CD4-positive, alpha-beta T cell treated with Interleukin-17A for 4 hours (primary cell): ENCODE data around the gene EXOC4.

Experiments used
- DNase-seq: peaks from one replicate; pipeline ENCODE4 v3.0.0-alpha.2; 2020; ENCODE audit warnings: mixed read lengths

The EXOC4 gene

GRCh38 chr7:133727476-133728214, 474.8 kb downstream of the EXOC4 start:
- DNase-seq, result no peak

GRCh38 chr7:133730360-133730759, 477.5 kb downstream of the EXOC4 start:
- DNase-seq, result no peak

- no peak for DNase-seq
Measured at GRCh38 chr7:133733401-133733800, 480.5 kb downstream of the EXOC4 start.

GRCh38 chr7:133735222-133735621, 482.3 kb downstream of the EXOC4 start:
- no peak for DNase-seq

GRCh38 chr7:133739817-133740216, 486.9 kb downstream of the EXOC4 start:
- no peak for DNase-seq

GRCh38 chr7:133741078-133741477, 488.2 kb downstream of the EXOC4 start:
- no peak for DNase-seq

- DNase-seq, result no peak
Measured at GRCh38 chr7:133741703-133742102, 488.8 kb downstream of the EXOC4 start.

GRCh38 chr7:133742709-133743538, 490.0 kb downstream of the EXOC4 start:
- no peak for DNase-seq

GRCh38 chr7:133744451-133744850, 491.6 kb downstream of the EXOC4 start:
- no peak for DNase-seq

- DNase-seq, result no peak
Measured at GRCh38 chr7:133746305-133746704, 493.4 kb downstream of the EXOC4 start.

- no peak for DNase-seq
Measured at GRCh38 chr7:133746847-133747246, 494.0 kb downstream of the EXOC4 start.

GRCh38 chr7:133748443-133749407, 495.8 kb downstream of the EXOC4 start:
- no peak for DNase-seq

- no peak for DNase-seq
Measured at GRCh38 chr7:133750287-133750686, 497.4 kb downstream of the EXOC4 start.

- DNase-seq, result no peak
Measured at GRCh38 chr7:133751079-133751478, 498.2 kb downstream of the EXOC4 start.

GRCh38 chr7:133753513-133753912, 500.6 kb downstream of the EXOC4 start:
- no peak for DNase-seq

GRCh38 chr7:133754708-133755107, 501.8 kb downstream of the EXOC4 start:
- no peak for DNase-seq

- DNase-seq, result no peak
Measured at GRCh38 chr7:133755901-133756300, 503.0 kb downstream of the EXOC4 start.

- no peak for DNase-seq
Measured at GRCh38 chr7:133761443-133761842, 508.6 kb downstream of the EXOC4 start.

- no peak for DNase-seq
Measured at GRCh38 chr7:133763076-133763640, 510.3 kb downstream of the EXOC4 start.

GRCh38 chr7:133769668-133770067, 516.8 kb downstream of the EXOC4 start:
- DNase-seq, result no peak

- DNase-seq, result no peak
Measured at GRCh38 chr7:133770863-133771492, 518.1 kb downstream of the EXOC4 start.

GRCh38 chr7:133771788-133772419, 519.0 kb downstream of the EXOC4 start:
- no peak for DNase-seq
